C4-2B (cell line): Measurements from ENCODE around the gene ILDR2.

ENCODE experiments used
- CTCF ChIP-seq: fragments of 450-650 bp; conservative IDR thresholded peaks from 2 replicates; pipeline ENCODE4 v1.5.1; 2017; ENCODE audit warnings: mild to moderate bottlenecking
- ZFX ChIP-seq: fragments of 450-650 bp; IDR thresholded peaks from 2 replicates; pipeline ENCODE4 v1.6.1; 2017

GRCh38 chr1:166905900-166906299 is 69.4 kb downstream of the ILDR2 start:
- TF ChIP-seq CTCF (no peak), ZFX (no peak)
